SU-DHL-6 (cell line): ENCODE measurements around the gene PET100.

ENCODE experiments used
- CTCF ChIP-seq: fragments of 200-600 bp; sonication (generic); IDR thresholded peaks from one replicate; pipeline ENCODE4 v1.5.1; 2017; ENCODE audit warnings: antibody characterized with exemption, mild to moderate bottlenecking, low read length, moderate library complexity; ENCODE audit not compliant: insufficient read depth, poor library complexity, severe bottlenecking
- EZH2phosphoT487 ChIP-seq: fragments of 200-600 bp; sonication (generic), shearing (Covaris generic); conservative IDR thresholded peaks from 2 replicates; pipeline ENCODE4 v1.6.1; 2018; ENCODE audit warnings: mild to moderate bottlenecking, antibody characterized with exemption, low read length, moderate library complexity, mixed read lengths

DNA sequence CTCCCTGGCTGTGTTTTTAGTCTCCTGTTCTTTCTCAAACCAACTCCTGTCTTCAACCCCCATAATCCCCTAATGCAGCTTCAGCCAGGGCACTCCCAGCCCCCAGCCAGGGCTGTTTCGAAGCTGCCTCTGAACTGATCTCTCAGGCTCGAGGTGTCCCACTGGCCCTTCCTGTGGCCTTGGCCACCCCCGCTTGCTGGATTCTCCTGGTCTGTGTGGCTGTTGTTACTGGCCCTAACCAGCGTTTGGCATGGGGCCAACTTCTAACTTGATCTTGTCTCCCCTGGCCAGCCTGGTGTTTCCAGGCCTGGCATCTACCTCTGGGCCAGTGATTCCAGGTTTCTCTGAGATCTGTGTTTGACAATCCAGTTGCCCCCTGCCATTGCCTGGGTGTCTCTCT lies 11.2 kb upstream of the PET100 start:
- TF ChIP-seq CTCF (no peak), EZH2phosphoT487 (no peak)
